Activated naive CD4-positive, alpha-beta T cell treated with anti-CD3 and anti-CD28 coated beads, Interleukin-2, amount 50 U/mL, for 72 hours (primary cell): ENCODE measurements around the gene WFDC2. TPM values are rescaled to one million over a fixed set of nuclear protein-coding genes. Genes with fewer than 3 reads are reported as not detected.

Experiments used
- ATAC-seq, 2 donors: fragments of 150-1000 bp; cut with Tn5 transposase; 2 replicates each; pipeline ENCODE4 v1.10.0; 2021; ENCODE audit warnings: mild to moderate bottlenecking in 2 of 2, moderate library complexity in 2 of 2
- DNase-seq, 2 donors: peaks; one replicate each; pipeline ENCODE4 v3.0.0; 2021 to 2022; ENCODE audit warnings: low spot score in 2 of 2
- H3K27ac Mint-ChIP-seq, 2 donors: one replicate each; pipeline ENCODE4 v1.8.0; 2022; ENCODE audit warnings: mild to moderate bottlenecking in 2 of 2, mixed read lengths in 2 of 2
- H3K36me3 Mint-ChIP-seq, 2 donors: one replicate each; pipeline ENCODE4 v1.8.0; 2022; ENCODE audit warnings: mixed read lengths in 2 of 2
- H3K9me3 Mint-ChIP-seq, 2 donors: one replicate each; pipeline ENCODE4 v1.8.0; 2022; ENCODE audit warnings: mixed read lengths in 2 of 2
- total RNA-seq, 2 donors: library from RNA; stranded (reverse); gene quantifications; one replicate each; pipeline ENCODE4 v1.2.3, GENCODE V29; 2022

Gene WFDC2
- total RNA-seq, 2 donors from 2014 or later = 1.2 to 2.5 TPM

GRCh38 chr20:45508068-45508886, 38.7 kb downstream of the WFDC2 start:
- H3K9me3 Mint-ChIP-seq = no peaks in the 10 kb centered on the region
- ATAC-seq (peak in 1 of 2 donors; percentile 58), DNase-seq (no peak)
- no peaks in the 10 kb centered on the region for H3K36me3 Mint-ChIP-seq
- no peak overlapping the region for H3K27ac Mint-ChIP-seq

GRCh38 chr20:45509091-45509490, 39.5 kb downstream of the WFDC2 start:
- DNase-seq (no peak), ATAC-seq (no peak)
- no peak overlapping the region for H3K27ac Mint-ChIP-seq

DNA sequence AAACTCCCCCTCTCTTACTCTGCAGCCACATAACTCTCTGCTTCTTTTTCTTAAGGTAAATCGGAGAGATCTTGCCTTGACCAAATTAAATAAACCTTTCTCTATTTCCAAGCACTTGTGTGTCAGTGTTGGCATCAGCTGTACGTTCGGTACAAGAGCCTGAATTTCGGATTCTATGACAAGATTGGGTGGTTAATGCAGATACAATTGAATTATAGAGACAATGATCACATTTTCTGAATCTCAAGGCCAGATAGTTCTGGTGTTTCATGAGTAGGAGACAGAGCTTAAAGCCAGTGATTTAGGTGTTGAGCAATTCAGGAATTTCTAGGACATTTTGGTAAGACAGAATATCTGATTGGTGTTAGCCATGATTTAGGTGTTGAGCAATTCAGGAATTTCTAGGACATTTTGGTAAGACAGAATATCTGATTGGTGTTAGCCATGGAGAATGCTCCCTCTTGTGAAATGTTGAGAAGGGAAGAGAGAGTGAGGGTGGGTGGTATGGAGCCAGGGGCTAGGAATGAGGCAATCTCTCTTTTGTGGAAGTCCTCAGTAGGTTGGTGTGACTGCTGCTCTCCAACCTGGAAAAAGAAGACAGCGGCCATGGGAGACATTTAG, 40.8 kb downstream of the WFDC2 start:
- no peaks in the 10 kb centered on the region for H3K36me3 Mint-ChIP-seq
- H3K9me3 Mint-ChIP-seq = no peaks in the 10 kb centered on the region
- H3K27ac Mint-ChIP-seq = no peak overlapping the region
- no peak for ATAC-seq
- DNase-seq = no peak

More at GRCh38 chr20:45509091-45509490, 39.5 kb downstream of the WFDC2 start:
- H3K9me3 Mint-ChIP-seq = no peaks in the 10 kb centered on the region
- H3K36me3 Mint-ChIP-seq = no peaks in the 10 kb centered on the region

DNA sequence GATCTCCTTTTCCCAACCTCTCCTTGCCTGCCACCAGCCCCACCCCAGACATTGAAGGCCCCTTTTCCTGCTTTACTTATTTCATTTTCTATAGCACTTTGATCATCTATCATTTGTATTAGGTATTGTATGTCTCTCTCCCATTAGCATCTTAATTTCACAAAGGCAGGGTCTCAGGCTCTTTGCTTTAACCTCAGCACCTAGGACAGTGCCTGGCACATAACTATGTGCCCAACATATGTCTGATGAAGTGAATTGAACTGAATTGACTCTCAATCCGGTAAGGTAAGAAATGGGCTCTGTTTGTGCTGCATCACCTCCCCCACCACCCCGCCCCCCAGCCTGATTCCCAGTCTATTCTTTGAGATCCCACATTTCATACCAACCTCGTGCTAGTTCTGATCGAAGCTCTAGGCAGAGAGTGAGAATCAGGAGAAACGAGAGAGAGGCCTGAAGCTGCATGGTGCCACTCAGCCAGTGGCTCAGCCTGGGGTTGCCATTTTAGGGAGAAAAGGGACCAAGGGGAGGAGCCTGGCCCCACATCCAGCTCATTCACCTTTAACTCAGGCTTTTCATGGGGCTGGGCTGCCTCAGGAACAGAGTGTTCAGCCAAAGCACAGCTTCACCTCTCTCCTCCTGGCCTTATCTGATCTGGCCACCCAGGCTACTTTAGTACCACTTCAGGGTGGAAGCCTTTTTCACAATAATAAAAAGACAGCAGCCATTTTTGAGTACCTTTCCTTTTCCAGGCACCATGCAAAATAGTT, 45.8 kb downstream of the WFDC2 start, which contains the start of gene SPINT3:
SPINT3 (minus strand) TSS at position 476 of the 767 bp plus-strand sequence; CDS start at position 462, 14 bp downstream.
- Mint-ChIP-seq H3K36me3 (no peaks in the 10 kb centered on the region), H3K27ac (no peak within 1 kb of the TSS), H3K9me3 (no peaks in the 10 kb centered on the region)
- no peak for ATAC-seq
- DNase-seq = no peak

DNA sequence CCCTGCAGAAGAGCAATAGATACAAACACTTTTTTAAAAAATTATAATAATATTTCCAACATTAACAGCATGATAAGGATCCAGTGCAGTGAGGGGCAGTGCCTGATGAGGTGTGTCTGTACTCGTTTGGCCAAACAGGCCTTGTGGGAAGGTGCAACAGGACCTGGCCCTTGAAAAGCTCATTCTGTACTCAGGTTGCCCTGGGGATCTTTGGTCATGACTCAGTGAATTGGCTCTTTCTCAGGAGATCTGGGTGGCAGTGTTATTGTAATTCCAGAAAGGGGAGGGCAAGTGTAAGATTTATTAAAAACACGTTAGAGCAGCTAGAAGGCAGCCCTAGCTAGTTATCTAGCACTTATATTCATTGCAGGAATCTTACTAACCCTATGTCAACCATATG, 48.7 kb downstream of the WFDC2 start:
- no peak for ATAC-seq
- Mint-ChIP-seq H3K9me3 (no peaks in the 10 kb centered on the region), H3K27ac (no peak overlapping the region), H3K36me3 (no peaks in the 10 kb centered on the region)
- DNase-seq = no peak

GRCh38 chr20:45523821-45524220, 54.3 kb downstream of the WFDC2 start:
- Mint-ChIP-seq H3K27ac (no peak overlapping the region), H3K36me3 (no peaks in the 10 kb centered on the region), H3K9me3 (no peaks in the 10 kb centered on the region)
- ATAC-seq (no peak), DNase-seq (no peak)

- Mint-ChIP-seq H3K27ac (no peak overlapping the region), H3K36me3 (no peaks in the 10 kb centered on the region), H3K9me3 (no peaks in the 10 kb centered on the region)
- ATAC-seq = no peak
- no peak for DNase-seq
Measured at GRCh38 chr20:45527294-45527693, 57.7 kb downstream of the WFDC2 start.

Other genes starting within 250 kb of the WFDC2 start
- gene SEMG2, start 248.4 kb upstream of the WFDC2 start, total RNA-seq = not detected
- gene SLPI, start 215.2 kb upstream of the WFDC2 start, total RNA-seq = not detected
- gene RBPJL, start 162.9 kb upstream of the WFDC2 start, total RNA-seq = not detected
- 1 to 10 TPM in 1 of 2 donors, under 1 TPM in 1; 0.11 to 1.4 TPM for gene MATN4, start 161.5 kb upstream of the WFDC2 start, total RNA-seq
- 10 to 100 TPM; 23.5 to 33.0 TPM for gene SDC4, start 121.3 kb upstream of the WFDC2 start, total RNA-seq
- gene SYS1, start 106.6 kb upstream of the WFDC2 start, total RNA-seq = 10 to 100 TPM; 28.0 to 33.3 TPM
- under 1 TPM; 0.16 to 0.45 TPM for gene TP53TG5, start 91.4 kb upstream of the WFDC2 start, total RNA-seq
- gene DBNDD2, start 61.5 kb upstream of the WFDC2 start, total RNA-seq = 10 to 100 TPM; 22.7 to 50.9 TPM
- gene PIGT, start 53.6 kb upstream of the WFDC2 start, total RNA-seq = 10 to 100 TPM; 45.0 to 59.1 TPM
- gene SPINT3, start 45.9 kb downstream of the WFDC2 start, total RNA-seq = not detected
- not detected for gene WFDC6, start 69.7 kb downstream of the WFDC2 start, total RNA-seq
- gene EPPIN, start 77.6 kb downstream of the WFDC2 start, total RNA-seq = not detected
- gene WFDC8, start 109.5 kb downstream of the WFDC2 start, total RNA-seq = not detected
- not detected for gene WFDC10A, start 160.0 kb downstream of the WFDC2 start, total RNA-seq
- not detected for gene WFDC9, start 161.5 kb downstream of the WFDC2 start, total RNA-seq
- not detected for gene WFDC11, start 200.5 kb downstream of the WFDC2 start, total RNA-seq
- not detected for gene WFDC13, start 232.3 kb downstream of the WFDC2 start, total RNA-seq
- gene WFDC10B, start 235.3 kb downstream of the WFDC2 start, total RNA-seq = not detected